ENCODE results near the gene SAMD3.
A peak's percentile ranks its signal among the peaks of the same experiment; 100 is the strongest.
"Not testable (repeated sequence)": the region's sequence is repeated elsewhere in the genome, so short reads cannot be mapped to it uniquely, and the experiment has no call there.

The SAMD3 gene

DNA sequence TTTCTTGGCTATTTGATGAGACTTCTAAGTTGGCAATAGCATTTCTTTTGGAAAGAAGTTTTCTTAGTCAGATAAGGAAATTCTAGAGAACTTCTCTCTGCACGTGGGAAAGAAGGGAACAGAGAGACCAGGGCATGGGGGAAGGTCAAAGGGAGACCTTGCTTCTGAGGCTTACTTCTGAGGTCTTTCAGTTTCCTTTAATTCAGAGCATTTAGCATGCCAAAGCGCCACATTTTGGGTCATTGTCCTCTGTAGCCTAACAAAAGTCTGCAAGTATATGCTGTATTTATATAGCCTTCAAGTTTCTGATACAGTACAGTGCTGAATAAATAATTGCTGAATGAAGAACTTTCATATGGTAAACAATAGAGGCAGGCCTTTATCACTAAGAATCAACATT, 95.6 kb downstream of the SAMD3 start:
- no peak for DNase-seq

DNA sequence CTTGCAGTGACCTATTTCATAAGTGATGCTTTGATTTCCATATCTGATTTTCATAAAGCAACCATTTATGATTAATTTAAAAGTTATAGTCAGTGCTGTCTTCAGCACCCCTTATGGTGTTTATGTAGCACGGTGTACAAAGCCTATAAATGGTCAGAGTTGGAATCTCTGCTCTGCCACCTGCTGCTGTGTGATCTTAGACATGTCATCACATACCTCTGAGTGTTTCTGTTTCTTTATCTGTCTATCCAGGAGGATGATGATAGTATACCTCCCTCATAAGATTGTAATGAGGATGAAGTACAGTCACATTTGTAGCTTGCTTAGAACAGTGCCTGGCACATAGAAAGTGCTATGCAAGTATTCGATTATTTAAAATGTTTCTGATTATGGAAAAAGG, 100.5 kb downstream of the SAMD3 start:
- DNase-seq = peak; percentile 5 to 13

DNA sequence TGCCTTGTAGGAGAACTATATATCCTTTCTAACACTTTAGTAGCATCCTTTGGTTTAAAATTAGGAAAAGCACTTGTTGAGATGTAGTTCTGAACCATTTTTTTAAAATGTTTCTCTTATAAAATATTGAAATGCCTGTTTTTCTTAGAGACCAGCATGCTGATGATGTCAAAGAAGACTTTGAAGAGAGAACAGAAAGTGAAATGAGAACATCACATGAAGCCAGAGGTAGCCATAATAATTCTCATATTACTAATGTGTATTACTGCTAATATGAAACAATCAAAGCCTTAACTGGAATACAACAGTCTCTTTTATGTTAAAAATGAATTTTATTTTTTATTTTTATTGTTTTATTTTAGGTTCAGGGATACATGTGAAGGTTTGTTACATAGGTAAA, 102.0 kb downstream of the SAMD3 start:
- no peak for DNase-seq

DNA sequence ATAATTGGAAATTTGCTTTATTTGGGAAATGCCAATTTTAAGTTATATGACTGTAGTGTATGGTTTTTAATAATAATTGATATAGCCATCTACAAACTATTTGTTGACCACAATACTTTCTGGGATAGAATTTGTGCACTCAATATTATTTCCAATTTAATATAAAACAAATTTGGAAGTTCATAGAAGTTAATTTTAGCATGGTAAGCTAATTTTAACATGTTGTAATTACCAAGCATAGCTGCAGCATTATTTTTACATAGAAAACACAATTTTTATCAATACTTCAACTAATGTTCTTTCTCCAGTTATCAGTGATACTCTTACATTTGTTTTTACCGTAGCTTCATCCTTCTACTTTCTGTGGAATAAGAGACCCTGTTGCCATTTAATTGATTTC, 103.5 kb downstream of the SAMD3 start:
- DNase-seq = no peak

DNA sequence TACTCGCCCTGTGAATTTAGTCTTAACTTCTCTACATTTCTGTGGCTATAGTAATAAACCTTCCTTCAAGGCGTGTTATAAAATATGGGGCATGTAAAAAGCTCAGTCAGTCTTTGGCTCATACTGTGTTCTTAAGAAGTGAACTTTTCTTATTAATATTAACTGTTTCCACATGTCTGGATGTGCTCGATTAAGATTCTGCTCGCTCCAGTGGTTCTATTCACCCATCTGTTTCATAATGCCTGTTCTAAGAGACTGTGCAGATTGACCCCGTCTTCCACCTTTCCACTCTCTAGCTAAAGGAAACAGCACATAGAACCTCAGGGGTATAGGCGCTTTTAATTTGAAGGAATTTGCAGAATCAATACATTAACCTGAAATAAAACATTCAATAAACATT, 104.5 kb downstream of the SAMD3 start:
- no peak for DNase-seq

DNA sequence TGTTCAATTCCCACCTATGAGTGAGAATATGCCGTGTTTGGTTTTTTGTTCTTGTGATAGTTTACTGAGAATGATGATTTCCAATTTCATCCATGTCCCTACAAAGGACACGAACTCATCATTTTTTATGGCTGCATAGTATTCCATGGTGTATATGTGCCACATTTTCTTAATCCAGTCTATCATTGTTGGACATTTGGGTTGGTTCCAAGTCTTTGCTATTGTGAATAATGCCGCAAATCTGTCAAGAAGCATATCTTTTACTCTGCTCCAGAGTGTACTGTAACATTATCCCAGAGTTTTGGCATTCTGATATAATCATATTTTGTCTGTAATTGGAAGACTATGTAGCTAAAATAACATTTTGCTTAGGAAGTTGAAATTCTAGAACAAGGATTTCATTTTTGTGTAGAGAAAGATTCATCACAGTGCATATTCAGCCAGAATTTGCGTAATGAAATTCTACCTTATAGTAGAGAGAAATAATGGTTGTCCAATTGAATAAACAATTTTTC, 105.5 kb downstream of the SAMD3 start:
- DNase-seq = not testable (repeated sequence)

DNA sequence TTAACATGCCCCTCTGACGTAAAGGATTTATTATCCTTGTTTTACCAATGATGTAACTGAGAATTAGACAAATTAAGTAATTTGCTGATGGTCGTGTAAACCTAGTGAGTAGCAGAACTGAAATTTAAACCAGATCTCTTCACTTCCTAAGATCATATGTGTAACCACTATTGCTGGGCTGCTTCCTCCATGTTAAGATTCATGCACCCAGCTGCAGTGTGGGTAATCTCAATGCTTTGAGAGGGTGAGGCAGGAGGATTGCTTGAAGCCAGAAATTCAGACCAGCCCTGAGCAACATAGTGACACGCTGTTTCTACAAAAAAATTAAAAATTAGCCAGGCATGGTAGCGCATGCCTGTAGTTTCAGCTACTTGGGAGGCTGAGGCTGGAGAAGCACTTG, 106.5 kb downstream of the SAMD3 start:
- no peak for DNase-seq

DNA sequence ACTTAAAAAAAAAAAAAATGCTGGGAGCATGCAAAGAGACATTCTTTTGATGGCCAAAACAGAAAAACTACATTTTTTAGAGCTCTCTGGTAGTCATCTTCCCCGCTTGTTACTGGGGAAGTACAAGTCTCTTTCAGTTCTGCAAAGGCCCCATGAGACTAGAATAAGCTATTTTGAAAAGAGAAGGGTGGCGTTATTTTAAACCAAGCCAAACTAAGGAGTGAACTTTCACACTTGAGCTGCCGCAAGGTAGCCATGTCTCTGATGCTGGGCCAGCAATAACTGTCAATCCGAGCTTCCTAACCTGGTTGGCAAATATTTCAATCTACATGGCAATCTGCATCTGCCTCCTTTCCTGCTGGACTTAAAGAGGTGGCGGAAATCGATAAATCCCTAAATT, 107.7 kb downstream of the SAMD3 start:
- no peak for DNase-seq

DNA sequence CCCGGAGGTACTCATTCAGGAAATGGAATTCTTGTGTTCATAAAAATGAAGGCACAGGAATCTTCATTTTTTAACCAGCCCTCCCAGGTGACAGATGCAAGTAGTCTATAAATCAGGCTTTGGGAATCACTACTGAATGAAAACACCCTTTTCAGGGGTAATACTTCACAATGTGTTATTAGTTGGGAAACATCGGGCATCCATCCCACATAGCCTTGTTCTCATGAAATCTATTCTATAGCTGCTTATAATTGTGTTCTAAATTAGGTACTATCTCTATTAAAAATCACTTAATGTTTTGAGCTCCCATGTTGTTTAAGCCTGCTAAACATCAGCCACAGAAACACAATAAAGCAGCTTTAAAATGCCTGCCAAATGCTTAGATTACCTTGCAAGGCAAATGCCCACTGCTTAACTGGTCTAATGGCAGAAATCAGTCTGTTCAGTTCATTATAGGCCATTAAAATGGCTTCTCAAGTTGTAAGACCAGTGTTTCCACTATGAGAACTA, 109.5 kb downstream of the SAMD3 start:
- DNase-seq = no peak

DNA sequence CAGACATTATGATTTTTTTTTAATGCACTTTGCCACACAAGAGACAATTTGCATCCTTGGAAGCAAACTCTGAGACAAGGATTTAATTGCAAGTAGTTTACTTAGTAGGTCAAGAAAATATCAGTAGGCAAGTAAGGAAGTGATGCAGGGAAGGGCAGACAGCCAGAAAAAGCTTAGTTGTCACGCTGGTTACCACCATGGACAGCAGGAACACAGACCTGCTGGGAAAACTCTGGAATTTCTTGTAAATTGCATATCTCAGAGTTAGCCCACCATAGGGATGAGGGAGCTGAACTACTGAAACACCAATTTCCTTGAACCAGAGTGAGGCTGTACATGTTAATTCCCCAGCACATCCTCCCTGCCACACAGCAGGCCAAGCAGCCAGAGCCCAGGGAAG, 111.7 kb downstream of the SAMD3 start:
- DNase-seq = no peak

DNA sequence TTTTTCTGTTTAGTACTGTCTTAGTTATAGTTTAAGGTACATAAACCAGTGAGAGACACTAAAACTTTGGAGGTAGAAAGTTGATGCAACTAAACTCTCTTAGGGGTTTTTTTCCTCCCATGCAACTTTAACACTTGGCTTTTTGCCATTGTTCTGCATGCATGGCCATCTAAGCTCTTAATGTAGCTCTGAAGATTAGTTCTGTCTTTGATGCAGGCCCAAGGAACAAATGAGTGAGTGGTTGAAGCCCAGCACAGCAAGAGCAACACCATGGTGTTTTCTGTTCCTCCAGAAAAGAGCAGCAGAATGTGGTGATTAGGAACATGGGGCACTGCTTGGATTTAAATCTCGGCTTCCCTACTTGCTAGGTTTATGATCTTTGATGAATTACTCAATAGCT, 115.0 kb downstream of the SAMD3 start:
- no peak for DNase-seq

DNA sequence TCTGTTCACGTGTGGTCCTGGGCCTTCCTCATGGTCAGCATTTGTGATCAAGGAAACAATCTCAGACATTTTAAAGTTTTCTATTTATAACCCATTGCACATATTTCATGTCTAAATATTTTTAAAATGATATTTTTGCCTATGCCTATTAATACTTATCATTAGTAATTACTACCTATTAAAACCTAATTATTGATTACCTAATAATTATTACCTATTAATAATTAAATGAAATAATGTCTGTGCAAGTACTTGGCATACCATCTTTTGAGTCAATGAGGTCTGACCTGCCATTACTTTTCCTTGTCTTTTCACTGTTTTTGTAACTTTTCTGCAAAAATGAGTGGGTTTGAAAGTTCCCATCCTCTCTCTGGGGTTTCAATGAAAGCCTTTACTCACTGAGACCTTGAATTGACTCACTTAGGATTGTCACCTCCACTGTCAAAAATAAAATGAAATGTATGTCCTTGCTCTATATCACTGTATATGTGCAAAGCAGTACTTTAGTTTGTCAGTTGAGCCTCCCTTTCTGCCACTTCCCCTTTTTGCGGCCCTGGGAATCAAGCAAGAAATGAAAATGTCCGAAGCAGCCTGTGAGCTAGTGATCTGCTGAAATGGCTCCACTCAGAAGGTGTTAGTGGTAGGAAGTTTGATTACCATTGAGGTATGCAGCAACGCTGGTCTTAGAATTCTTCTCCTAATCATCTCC, 116.6 kb downstream of the SAMD3 start:
- DNase-seq = no peak

DNA sequence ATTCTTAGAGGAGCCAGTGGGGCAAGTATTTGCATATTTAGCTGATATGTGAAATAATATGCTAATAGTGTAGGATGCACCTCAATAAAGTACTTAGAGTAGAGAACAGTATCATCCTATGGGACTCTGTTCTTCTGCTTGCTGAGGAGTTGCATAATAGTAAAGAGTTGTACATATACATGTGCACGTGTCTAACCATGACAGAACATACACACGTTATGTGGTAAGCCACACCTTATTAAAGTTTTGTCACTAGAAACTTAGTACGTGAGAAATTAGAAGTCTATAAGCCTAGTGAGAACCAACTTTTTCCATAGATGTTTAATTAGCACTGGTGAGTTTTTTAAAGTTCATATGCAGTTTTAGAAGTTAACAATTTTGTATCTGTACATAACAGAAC, 123.6 kb downstream of the SAMD3 start:
- no peak for DNase-seq

DNA sequence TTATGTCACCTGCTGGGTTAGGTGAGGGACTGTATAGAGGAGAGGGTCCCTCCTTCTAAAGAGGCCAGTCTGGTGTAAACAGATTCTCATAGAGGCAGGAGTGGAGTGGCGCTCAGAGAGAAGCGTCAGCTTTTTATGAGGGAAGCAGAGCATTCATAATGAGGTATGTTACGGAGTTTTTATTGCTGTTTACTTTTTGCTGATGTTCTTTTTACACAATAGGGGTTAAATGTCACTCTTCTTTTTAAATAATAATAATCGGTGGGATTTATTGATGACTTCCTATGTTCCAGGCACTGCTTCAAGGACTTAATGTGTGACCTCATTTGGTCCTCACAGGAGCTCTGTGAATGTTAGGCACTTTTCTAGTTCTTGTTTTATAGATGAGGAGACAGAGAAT, 124.4 kb downstream of the SAMD3 start:
- no peak for DNase-seq

All from NCI-H526 (cell line).